DND-41 (cell line): Measurements from ENCODE around the gene ACOXL.

Source experiments
- ATAC-seq: fragments of 200-7000 bp; cut with Tn5 transposase; 3 replicates; pipeline ENCODE4 v1.9.1; 2021; ENCODE audit warnings: low read depth; ENCODE audit not compliant: insufficient read depth
- DNase-seq: peaks from one replicate; pipeline ENCODE4 v3.0.0-alpha.2; 2020
- H2AFZ ChIP-seq: 2 replicates; pipeline ENCODE4 v1.6.0; 2012; ENCODE audit warnings: low read depth, low read length
- H3K27ac ChIP-seq: 2 replicates; pipeline ENCODE4 v1.5.1; 2012; ENCODE audit warnings: low read length, inconsistent platforms
- H3K27me3 ChIP-seq: fragments of 200-600 bp; sonication (generic); 2 replicates; pipeline ENCODE4 v1.6.0; 2012; ENCODE audit warnings: low read length, mild to moderate bottlenecking, inconsistent platforms; ENCODE audit not compliant: insufficient read depth, poor library complexity
- H3K36me3 ChIP-seq: 2 replicates; pipeline ENCODE4 v1.5.1; 2012; ENCODE audit warnings: low read length, inconsistent platforms; ENCODE audit not compliant: insufficient read depth
- H3K4me1 ChIP-seq: 2 replicates; pipeline ENCODE4 v1.5.1; 2012; ENCODE audit warnings: mild to moderate bottlenecking, low read length; ENCODE audit not compliant: insufficient read depth
- H3K4me2 ChIP-seq: 2 replicates; pipeline ENCODE4 v1.6.0; 2012; ENCODE audit warnings: mild to moderate bottlenecking, moderate library complexity, low read length, inconsistent platforms; ENCODE audit not compliant: insufficient read depth
- H3K4me3 ChIP-seq, 2 experiments: fragments of 200-600 bp in 1 of 2; shearing (Covaris generic) in 1 of 2; 2 replicates each; pipeline ENCODE4 v1.5.1; 2012 to 2016; ENCODE audit warnings: inconsistent platforms in 2 of 2, low read length in 2 of 2, mild to moderate bottlenecking in 2 of 2, low read depth in 1 of 2, moderate library complexity in 1 of 2
- H3K79me2 ChIP-seq: 2 replicates; pipeline ENCODE4 v1.6.0; 2012; ENCODE audit warnings: low read length, inconsistent platforms; ENCODE audit not compliant: insufficient read depth
- H3K9ac ChIP-seq: 2 replicates; pipeline ENCODE4 v1.6.0; 2012; ENCODE audit warnings: low read depth, mild to moderate bottlenecking, inconsistent platforms, low read length, moderate library complexity
- H3K9me3 ChIP-seq: 2 replicates; pipeline ENCODE4 v1.5.1; 2012; ENCODE audit warnings: low read length, moderate library complexity, mild to moderate bottlenecking, inconsistent platforms; ENCODE audit not compliant: insufficient read depth, severe bottlenecking
- H4K20me1 ChIP-seq: 2 replicates; pipeline ENCODE4 v1.6.0; 2012; ENCODE audit warnings: low read length; ENCODE audit not compliant: insufficient read depth
- CTCF ChIP-seq: IDR thresholded peaks from 2 replicates; pipeline ENCODE4 v1.5.1; 2012; ENCODE audit warnings: borderline replicate concordance, low read length, moderate library complexity, mild to moderate bottlenecking; ENCODE audit not compliant: poor library complexity, severe bottlenecking; ENCODE audit errors: extremely low read depth
- EZH2 ChIP-seq: IDR thresholded peaks from 3 replicates; pipeline ENCODE4 v1.6.1; 2012; ENCODE audit warnings: borderline replicate concordance, low read depth, mild to moderate bottlenecking, moderate library complexity, low read length, inconsistent platforms; ENCODE audit not compliant: severe bottlenecking

The ACOXL gene

GRCh38 chr2:111094691-111095090, 362.3 kb downstream of the ACOXL start:
- Histone ChIP-seq H3K4me2 (no peak overlapping the region), H2AFZ (no peak overlapping the region), H3K4me1 (peaks cover 6% of the 10 kb centered on the region), H3K9me3 (no peaks in the 10 kb centered on the region), H4K20me1 (no peaks in the 10 kb centered on the region), H3K79me2 (no peaks in the 10 kb centered on the region), H3K27ac (no peak overlapping the region), H3K9ac (no peak overlapping the region), H3K36me3 (no peaks in the 10 kb centered on the region), H3K4me3 (no peak overlapping the region), H3K27me3 (no peaks in the 10 kb centered on the region)
- no peak for TF ChIP-seq CTCF
- no peak for TF ChIP-seq EZH2
- no peak for ATAC-seq
- DNase-seq, result no peak

DNA sequence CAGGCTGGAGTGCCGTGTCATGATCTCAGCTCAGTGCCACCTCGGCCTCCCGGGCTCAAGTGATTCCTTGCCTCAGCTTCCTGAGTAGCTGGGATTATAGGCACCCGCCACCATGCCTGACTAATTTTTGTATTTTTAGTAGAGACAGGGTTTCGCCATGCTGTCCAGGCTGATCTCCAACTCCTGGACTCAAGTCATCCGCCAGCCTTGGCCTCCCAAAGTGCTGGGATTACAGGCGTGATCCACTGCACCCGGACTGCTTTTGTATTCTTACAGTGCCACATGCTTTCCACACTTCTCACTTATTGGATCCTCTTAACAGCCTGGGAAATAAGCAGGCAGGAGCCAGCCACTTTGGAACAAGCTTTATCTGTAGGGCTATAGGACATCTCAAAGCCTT, 363.1 kb downstream of the ACOXL start:
- Histone ChIP-seq H3K4me3 (no peak overlapping the region), H3K4me1 (peaks cover 13% of the 10 kb centered on the region), H3K27me3 (no peaks in the 10 kb centered on the region), H4K20me1 (no peaks in the 10 kb centered on the region), H3K27ac (no peak overlapping the region), H3K36me3 (no peaks in the 10 kb centered on the region), H3K9me3 (no peaks in the 10 kb centered on the region), H3K4me2 (no peak overlapping the region), H3K79me2 (no peaks in the 10 kb centered on the region), H3K9ac (no peak overlapping the region), H2AFZ (no peak overlapping the region)
- ATAC-seq, result no peak
- no peak for DNase-seq
- TF ChIP-seq EZH2 (no peak), CTCF (no peak)

DNA sequence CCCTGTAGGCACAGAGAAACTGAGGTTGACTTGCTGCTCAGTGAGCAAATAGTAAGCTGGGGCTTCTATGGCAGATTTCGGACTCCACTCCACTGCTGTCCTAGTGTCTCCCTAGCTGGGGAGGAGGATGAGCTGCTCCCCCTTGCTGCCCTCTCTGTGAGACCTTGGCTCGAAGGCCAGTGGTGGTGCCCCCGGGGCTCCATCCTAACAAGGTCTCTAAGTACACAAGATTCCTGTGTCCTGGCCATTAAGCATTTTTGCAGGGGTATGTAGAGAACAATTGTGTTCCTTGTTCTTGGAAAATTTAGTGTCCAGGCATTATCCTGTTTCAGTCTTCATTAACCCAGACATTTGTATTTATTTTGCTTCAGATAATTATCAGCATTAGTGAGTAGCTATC, 367.0 kb downstream of the ACOXL start:
- ATAC-seq (no peak), DNase-seq (no peak)
- Histone ChIP-seq H2AFZ (no peak overlapping the region), H3K27ac (no peak overlapping the region), H3K36me3 (no peaks in the 10 kb centered on the region), H3K4me1 (peaks cover 19% of the 10 kb centered on the region), H3K79me2 (no peaks in the 10 kb centered on the region), H3K4me3 (no peak overlapping the region), H3K27me3 (no peaks in the 10 kb centered on the region), H3K4me2 (no peak overlapping the region), H3K9me3 (no peaks in the 10 kb centered on the region), H3K9ac (no peak overlapping the region), H4K20me1 (no peaks in the 10 kb centered on the region)
- no peak for TF ChIP-seq EZH2
- no peak for TF ChIP-seq CTCF
